HG03442 (cell line): Measurements from ENCODE around the gene CISH.
A peak's percentile ranks its signal among the peaks of the same experiment; 100 is the strongest.

Experiments
- ATAC-seq: cut with Tn5 transposase; IDR thresholded peaks from one replicate; pipeline ENCODE4 v1.9.1; 2021; ENCODE audit warnings: mild to moderate bottlenecking, moderate library complexity; ENCODE audit not compliant: unreplicated experiment

Gene CISH

GRCh38 chr3:50637945-50638344 is 26.4 kb upstream of the CISH start:
- ATAC-seq, result no peak

- no peak for ATAC-seq
Measured at GRCh38 chr3:50637011-50637410, 25.4 kb upstream of the CISH start.

GRCh38 chr3:50635066-50635465 is 23.5 kb upstream of the CISH start:
- no peak for ATAC-seq

GRCh38 chr3:50633230-50633790 is 21.7 kb upstream of the CISH start:
- no peak for ATAC-seq

- ATAC-seq, result no peak
Measured at GRCh38 chr3:50632450-50632849, 20.9 kb upstream of the CISH start.

GRCh38 chr3:50630877-50631276 is 19.3 kb upstream of the CISH start:
- ATAC-seq, result no peak

- ATAC-seq, result no peak
Measured at GRCh38 chr3:50630394-50630793, 18.8 kb upstream of the CISH start.

- no peak for ATAC-seq
Measured at GRCh38 chr3:50628601-50629000, 17.0 kb upstream of the CISH start.

GRCh38 chr3:50627407-50628051 is 16.0 kb upstream of the CISH start:
- ATAC-seq, result peak; percentile 40

GRCh38 chr3:50626401-50626800 is 14.8 kb upstream of the CISH start:
- ATAC-seq, result no peak

GRCh38 chr3:50625231-50626182 is 13.9 kb upstream of the CISH start:
- ATAC-seq, result no peak

- ATAC-seq, result no peak
Measured at GRCh38 chr3:50624634-50625033, 13.1 kb upstream of the CISH start.

GRCh38 chr3:50623840-50624474 is 12.4 kb upstream of the CISH start:
- peak; percentile 52 for ATAC-seq

- ATAC-seq, result no peak
Measured at GRCh38 chr3:50622881-50623280, 11.3 kb upstream of the CISH start.

GRCh38 chr3:50620820-50621219 is 9.2 kb upstream of the CISH start:
- no peak for ATAC-seq

- no peak for ATAC-seq
Measured at GRCh38 chr3:50620420-50620819, 8.8 kb upstream of the CISH start.

- no peak for ATAC-seq
Measured at GRCh38 chr3:50617911-50618481, 6.4 kb upstream of the CISH start.

- peak; percentile 6 for ATAC-seq
Measured at GRCh38 chr3:50617096-50617791, 5.7 kb upstream of the CISH start, which contains the start of gene MAPKAPK3. Gene MAPKAPK3 (plus strand): TSS chr3:50617151. CDS start chr3:50617566, 415 bp downstream.

- peak; percentile 64 for ATAC-seq
Measured at GRCh38 chr3:50616770-50617095, 5.2 kb upstream of the CISH start.

GRCh38 chr3:50616003-50616769 is 4.6 kb upstream of the CISH start:
- ATAC-seq, result peak; percentile 33
